ENCODE measurements around the gene ZNF521.

- TF ChIP-seq EP300 (IDR thresholded peaks at IDR 0.05; ENCODE audit: borderline replicate concordance) (no peak), CEBPB (IDR thresholded peaks at IDR 0.05) (no peak), NFIC (IDR thresholded peaks at IDR 0.05) (peak; percentile 21; the same call in 1 of the 2 replicates), TAF1 (IDR thresholded peaks at IDR 0.05; ENCODE audit: low read depth) (no peak), TEAD4 (IDR thresholded peaks at IDR 0.05) (no peak), ZBTB7A (IDR thresholded peaks at IDR 0.05; ENCODE audit: low read depth) (no peak)
- TF ChIP-seq, protein P1, sequence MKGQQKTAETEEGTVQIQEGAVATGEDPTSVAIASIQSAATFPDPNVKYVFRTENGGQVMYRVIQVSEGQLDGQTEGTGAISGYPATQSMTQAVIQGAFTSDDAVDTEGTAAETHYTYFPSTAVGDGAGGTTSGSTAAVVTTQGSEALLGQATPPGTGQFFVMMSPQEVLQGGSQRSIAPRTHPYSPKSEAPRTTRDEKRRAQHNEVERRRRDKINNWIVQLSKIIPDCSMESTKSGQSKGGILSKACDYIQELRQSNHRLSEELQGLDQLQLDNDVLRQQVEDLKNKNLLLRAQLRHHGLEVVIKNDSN (IDR thresholded peaks at IDR 0.05) = no peak
These were observed 53.1 kb downstream of the ZNF521 start for GRCh38 chr18:25298853-25299274.
